Breast epithelium (tissue), 4 donors: Measurements from ENCODE around the gene KLHL29. TPM values are rescaled to one million over a fixed set of nuclear protein-coding genes. Genes with fewer than 3 reads are reported as not detected.

Experiments used
- DNase-seq, 2 donors: peaks; one replicate each; pipeline ENCODE4 v3.0.0-alpha.2; 2019; ENCODE audit warnings: low spot score in 2 of 2
- H3K27ac ChIP-seq, 2 donors: fragments of 200-600 bp; sonication (generic) in 1 of 2; one replicate each; pipeline ENCODE4 v1.5.1; 2016 to 2019; ENCODE audit warnings: mild to moderate bottlenecking in 1 of 2
- H3K27me3 ChIP-seq, 2 donors: fragments of 200-600 bp; sonication (generic) in 1 of 2; one replicate each; pipeline versions ENCODE4 v1.5.1 to v1.6.0; 2017 to 2019; ENCODE audit warnings: control low read depth in 1 of 2, mild to moderate bottlenecking in 1 of 2
- H3K36me3 ChIP-seq: fragments of 200-600 bp; one replicate; pipeline ENCODE4 v1.5.1; 2019
- H3K4me1 ChIP-seq, 2 donors: fragments of 200-600 bp; sonication (generic); one replicate each; pipeline ENCODE4 v1.5.1; 2016 to 2019; ENCODE audit warnings: control low read depth in 1 of 2
- H3K4me3 ChIP-seq, 3 donors: fragments of 200-600 bp; sonication (generic); 1 replicate in 2 of 3; 2 replicates in 1 of 3; pipeline ENCODE4 v1.5.1; 2016 to 2019; ENCODE audit warnings: mild to moderate bottlenecking in 3 of 3, moderate library complexity in 2 of 3
- H3K9me3 ChIP-seq, 2 donors: fragments of 200-600 bp; sonication (generic) in 1 of 2; one replicate each; pipeline ENCODE4 v1.5.1; 2016 to 2019; ENCODE audit warnings: control low read depth in 1 of 2
- CTCF ChIP-seq, 3 donors: fragments of 450-650 bp; IDR thresholded peaks; one replicate each; pipeline ENCODE4 v1.5.1; 2016 to 2017; ENCODE audit warnings: antibody characterized with exemption in 3 of 3, mild to moderate bottlenecking in 3 of 3, moderate library complexity in 3 of 3
- POLR2A ChIP-seq: fragments of 450-650 bp; IDR thresholded peaks from one replicate; pipeline ENCODE4 v1.6.1; 2016; ENCODE audit warnings: antibody characterized with exemption, mild to moderate bottlenecking, moderate library complexity
- POLR2AphosphoS5 ChIP-seq, 3 donors: sonication (generic); formaldehyde crosslinking; IDR thresholded peaks; one replicate each; pipeline ENCODE4 v1.6.1; 2017; ENCODE audit warnings: antibody characterized with exemption in 3 of 3
- intact Hi-C: fragments of 100-400 bp; cut with DNase I; formaldehyde crosslinking; loops from one replicate; pipeline ENCODE4 v1.15.1; 2023; ENCODE audit warnings: low total_unique reads
- total RNA-seq, 3 donors: library from RNA; depleted of rRNA; stranded (reverse); fragments of >200 nt; gene quantifications; one replicate each; pipeline ENCODE4 v1.1.0, GENCODE V29; 2016

Gene KLHL29
- total RNA-seq, 3 donors from 2014 or later = 4.5 to 20.9 (median 14.7) TPM

- H3K36me3 ChIP-seq = no peaks in the 10 kb centered on the region
- H3K4me1 ChIP-seq = no peaks in the 10 kb centered on the region
- H3K27ac ChIP-seq = no peak overlapping the region
- TF ChIP-seq POLR2AphosphoS5 (IDR thresholded peaks at IDR 0.05) (no peak), POLR2A (no peak)
- no peak overlapping the region for H3K4me3 ChIP-seq
- peaks cover 0 to 2% of the 10 kb centered on the region in 2 donors for H3K27me3 ChIP-seq
- H3K9me3 ChIP-seq = no peaks in the 10 kb centered on the region
- intact Hi-C loops = no loop called here
- no peak for DNase-seq
Observed at GRCh38 chr2:23456881-23457760, 72.1 kb downstream of the KLHL29 start.

DNA sequence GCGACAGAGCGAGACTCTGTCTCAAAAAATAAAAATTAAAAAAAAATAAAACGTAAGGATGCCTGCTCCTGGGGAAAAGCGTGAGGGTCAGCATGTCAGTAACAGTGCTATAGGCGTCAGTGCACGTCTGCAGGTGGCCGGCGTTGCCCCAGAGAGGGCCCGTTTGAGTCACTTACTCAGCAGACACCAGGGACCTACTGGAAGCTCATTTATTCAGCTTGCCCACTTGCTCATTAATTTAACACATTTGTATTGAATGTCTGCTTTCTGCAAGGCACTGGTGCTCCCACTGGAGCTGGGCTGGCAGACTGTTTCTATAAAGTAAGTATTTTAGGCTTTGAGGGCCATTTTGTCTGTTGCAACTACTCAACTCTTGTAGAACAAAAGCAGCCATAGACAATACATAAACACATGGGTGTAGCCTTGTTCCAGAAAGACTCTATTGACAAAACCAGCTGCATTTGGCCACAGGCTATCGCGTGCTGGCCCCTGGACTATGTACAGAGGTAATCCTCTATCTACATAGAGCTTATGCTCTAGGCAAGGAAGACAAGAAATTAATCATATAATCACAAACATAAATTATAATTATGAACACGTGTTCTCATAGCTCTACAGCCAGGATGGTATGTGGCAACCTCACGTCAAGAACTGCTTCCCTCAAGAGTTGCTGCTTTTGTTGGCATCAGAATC is 73.2 kb downstream of the KLHL29 start:
- Histone ChIP-seq H3K9me3 (no peaks in the 10 kb centered on the region), H3K4me3 (no peak overlapping the region), H3K27me3 (peaks cover 0 to 2% of the 10 kb centered on the region in 2 donors), H3K36me3 (no peaks in the 10 kb centered on the region), H3K27ac (no peak overlapping the region), H3K4me1 (no peaks in the 10 kb centered on the region)
- TF ChIP-seq POLR2A (no peak), POLR2AphosphoS5 (IDR thresholded peaks at IDR 0.05) (no peak), CTCF (IDR thresholded peaks at IDR 0.05) (no peak)
- intact Hi-C loops = no loop called here
- no peak for DNase-seq

DNA sequence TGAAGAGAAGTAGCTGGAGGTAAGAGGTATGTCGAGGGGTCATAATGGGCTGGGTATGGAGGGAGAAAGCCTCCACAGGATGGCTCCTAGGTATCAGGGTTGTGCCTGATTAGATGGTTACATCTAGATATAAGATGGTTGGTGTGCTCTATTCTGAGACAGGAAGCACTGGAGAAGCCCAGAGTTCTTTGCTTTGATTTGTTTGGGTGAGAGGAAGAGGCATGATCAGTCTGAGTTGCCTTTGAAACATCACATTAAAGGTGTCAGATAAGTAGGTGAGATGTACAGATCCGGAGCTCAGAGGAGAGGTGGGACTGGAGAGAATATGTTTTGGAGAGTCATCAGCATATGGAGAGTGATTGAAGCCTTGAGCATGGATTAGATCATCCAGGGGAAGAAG is 74.1 kb downstream of the KLHL29 start:
- Histone ChIP-seq H3K27ac (no peak overlapping the region), H3K9me3 (no peaks in the 10 kb centered on the region), H3K27me3 (peaks cover 0 to 2% of the 10 kb centered on the region in 2 donors), H3K4me3 (no peak overlapping the region), H3K36me3 (no peaks in the 10 kb centered on the region), H3K4me1 (no peaks in the 10 kb centered on the region)
- DNase-seq = no peak
- no peak for TF ChIP-seq POLR2AphosphoS5 (IDR thresholded peaks at IDR 0.05)
- TF ChIP-seq POLR2A = no peak
- no peak for TF ChIP-seq CTCF (IDR thresholded peaks at IDR 0.05)
- intact Hi-C loops = no loop called here

DNA sequence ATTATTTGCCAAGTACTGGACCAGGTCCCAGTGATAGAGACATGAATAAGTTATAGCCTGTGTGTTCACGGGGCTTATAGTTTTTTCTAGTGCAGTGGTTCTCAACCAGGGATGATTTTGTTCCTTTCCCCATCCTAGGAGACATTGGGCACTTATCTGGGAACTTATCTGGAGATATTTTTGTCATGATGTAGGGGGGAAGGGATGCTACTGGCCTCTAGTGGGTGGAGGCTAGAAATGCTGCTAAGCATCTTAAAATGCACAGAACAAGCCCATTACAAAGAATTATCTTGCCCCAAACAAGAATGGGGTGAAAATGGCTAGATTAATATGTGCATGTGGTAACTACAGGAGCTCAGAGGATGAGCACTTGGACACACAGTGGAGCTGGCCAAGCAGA is 75.2 kb downstream of the KLHL29 start:
- no peak for DNase-seq

GRCh38 chr2:23460993-23461392 is 76.0 kb downstream of the KLHL29 start:
- intact Hi-C loops = no loop called here
- H3K4me3 ChIP-seq = no peak overlapping the region
- no peak overlapping the region for H3K27ac ChIP-seq
- DNase-seq = no peak
- H3K9me3 ChIP-seq = no peaks in the 10 kb centered on the region
- H3K27me3 ChIP-seq = peaks cover 0 to 6% of the 10 kb centered on the region in 2 donors
- no peaks in the 10 kb centered on the region for H3K4me1 ChIP-seq
- TF ChIP-seq CTCF (IDR thresholded peaks at IDR 0.05) = no peak
- no peak for TF ChIP-seq POLR2A
- TF ChIP-seq POLR2AphosphoS5 (IDR thresholded peaks at IDR 0.05) = no peak
- no peaks in the 10 kb centered on the region for H3K36me3 ChIP-seq

More for the DNA sequence above, 75.2 kb downstream of the KLHL29 start:
- Histone ChIP-seq H3K36me3 (no peaks in the 10 kb centered on the region), H3K27me3 (peaks cover 0 to 6% of the 10 kb centered on the region in 2 donors), H3K9me3 (no peaks in the 10 kb centered on the region), H3K4me1 (no peaks in the 10 kb centered on the region), H3K4me3 (no peak overlapping the region), H3K27ac (no peak overlapping the region)
- intact Hi-C loops = no loop called here
- TF ChIP-seq CTCF (IDR thresholded peaks at IDR 0.05) (no peak), POLR2AphosphoS5 (IDR thresholded peaks at IDR 0.05) (no peak), POLR2A (no peak)
